SK-N-SH treated with all-trans-retinoic acid at 6 μM for 48 hours (cell line): ENCODE measurements around the gene CTNNA3.

Experiments used
- ATAC-seq: fragments of 200-7000 bp; cut with Tn5 transposase; 3 replicates; pipeline ENCODE4 v1.9.1; 2020; ENCODE audit warnings: mild to moderate bottlenecking, moderate library complexity
- ARNTL ChIP-seq: fragments of 450-650 bp; formaldehyde crosslinking; IDR thresholded peaks from 2 replicates; pipeline ENCODE4 v1.5.0; 2020; ENCODE audit warnings: low read depth, mild to moderate bottlenecking, moderate library complexity, borderline replicate concordance
- BACH2 ChIP-seq: fragments of 250-450 bp; sonication (Bioruptor Pico); IDR thresholded peaks from 2 replicates; pipeline ENCODE4 v1.9.0; 2021; ENCODE audit warnings: mild to moderate bottlenecking, borderline replicate concordance
- CREB5 ChIP-seq: fragments of 250-450 bp; sonication (Bioruptor Pico); IDR thresholded peaks from 2 replicates; pipeline ENCODE4 v1.5.1; 2020; ENCODE audit warnings: low read depth, mild to moderate bottlenecking, moderate library complexity
- CSDC2 ChIP-seq: fragments of 250-450 bp; sonication (Bioruptor Pico); IDR thresholded peaks from 2 replicates; pipeline ENCODE4 v1.5.0; 2020; ENCODE audit warnings: mild to moderate bottlenecking, moderate library complexity
- CSRNP3 ChIP-seq: fragments of 250-450 bp; sonication (Bioruptor Pico); IDR thresholded peaks from 2 replicates; pipeline ENCODE4 v1.5.1; 2021; ENCODE audit warnings: mild to moderate bottlenecking, moderate library complexity
- GLIS3 ChIP-seq: fragments of 250-450 bp; sonication (Bioruptor Pico); IDR thresholded peaks from 2 replicates; pipeline ENCODE4 v1.5.0; 2020; ENCODE audit warnings: mild to moderate bottlenecking, moderate library complexity
- OSR1 ChIP-seq: fragments of 250-450 bp; sonication (Bioruptor Pico); IDR thresholded peaks from 2 replicates; pipeline ENCODE4 v1.8.0; 2022; ENCODE audit warnings: moderate library complexity, mild to moderate bottlenecking, inconsistent platforms
- PATZ1 ChIP-seq: fragments of 250-450 bp; sonication (Bioruptor Pico); IDR thresholded peaks from 2 replicates; pipeline ENCODE4 v1.8.0; 2020; ENCODE audit warnings: mild to moderate bottlenecking, moderate library complexity, borderline replicate concordance
- POU6F1 ChIP-seq: fragments of 250-450 bp; sonication (Bioruptor Pico); IDR thresholded peaks from 2 replicates; pipeline ENCODE4 v1.8.0; 2021; ENCODE audit warnings: low read depth, mild to moderate bottlenecking, moderate library complexity, borderline replicate concordance
- RARB ChIP-seq: fragments of 250-450 bp; sonication (Bioruptor Pico); IDR thresholded peaks from 2 replicates; pipeline ENCODE4 v1.8.0; 2021; ENCODE audit warnings: mild to moderate bottlenecking, moderate library complexity
- SNAI2 ChIP-seq: fragments of 250-450 bp; sonication (Bioruptor Pico); IDR thresholded peaks from 2 replicates; pipeline ENCODE4 v1.5.0; 2020; ENCODE audit warnings: mild to moderate bottlenecking, moderate library complexity
- ZC3H10 ChIP-seq: fragments of 250-450 bp; sonication (Bioruptor Pico); IDR thresholded peaks from 2 replicates; pipeline ENCODE4 v1.5.1; 2021; ENCODE audit warnings: mild to moderate bottlenecking, moderate library complexity
- ZFP3 ChIP-seq: fragments of 250-450 bp; sonication (Bioruptor Pico); IDR thresholded peaks from 2 replicates; pipeline ENCODE4 v1.5.0; 2020; ENCODE audit warnings: mild to moderate bottlenecking, moderate library complexity
- ZFP30 ChIP-seq: fragments of 450-650 bp; formaldehyde crosslinking; IDR thresholded peaks from 2 replicates; pipeline ENCODE4 v1.5.0; 2022; ENCODE audit warnings: mild to moderate bottlenecking, moderate library complexity
- ZNF565 ChIP-seq: fragments of 450-650 bp; formaldehyde crosslinking; conservative IDR thresholded peaks from 2 replicates; pipeline ENCODE4 v1.5.0; 2020; ENCODE audit warnings: low read depth, mild to moderate bottlenecking, moderate library complexity
- ZNF70 ChIP-seq: fragments of 450-650 bp; formaldehyde crosslinking; IDR thresholded peaks from 2 replicates; pipeline ENCODE4 v1.5.0; 2020; ENCODE audit warnings: mild to moderate bottlenecking, moderate library complexity
- TF ChIP-seq, protein P1 (sequence below): fragments of 250-450 bp; sonication (Bioruptor Pico); IDR thresholded peaks from 2 replicates; pipeline ENCODE4 v1.5.0; 2020; ENCODE audit warnings: mild to moderate bottlenecking, moderate library complexity

The CTNNA3 gene

GRCh38 chr10:66466622-66467021, 1229.4 kb downstream of the CTNNA3 start:
- TF ChIP-seq OSR1 (CRISPR knock-in tag): no peak
- no peak for ATAC-seq

- TF ChIP-seq RARB (CRISPR knock-in tag) (no peak), CSRNP3 (CRISPR knock-in tag) (no peak), CREB5 (CRISPR knock-in tag) (no peak), ZNF70 (CRISPR knock-in tag) (no peak), PATZ1 (CRISPR knock-in tag) (no peak), SNAI2 (no peak), GLIS3 (CRISPR knock-in tag) (no peak), CSDC2 (CRISPR knock-in tag) (no peak), ZNF565 (CRISPR knock-in tag) (no peak), POU6F1 (no peak)
- ATAC-seq: no peak
Measured at GRCh38 chr10:66463611-66464010, 1232.4 kb downstream of the CTNNA3 start.

GRCh38 chr10:66457629-66458028, 1238.4 kb downstream of the CTNNA3 start:
- ATAC-seq: no peak
- no peak for TF ChIP-seq BACH2
- TF ChIP-seq POU6F1: no peak
- no peak for TF ChIP-seq ZFP3 (CRISPR knock-in tag)
- no peak for TF ChIP-seq RARB (CRISPR knock-in tag)
- no peak for TF ChIP-seq PATZ1 (CRISPR knock-in tag)
- no peak for TF ChIP-seq GLIS3 (CRISPR knock-in tag)
- TF ChIP-seq ZNF70 (CRISPR knock-in tag): no peak
- no peak for TF ChIP-seq ZC3H10
- TF ChIP-seq ZFP30 (CRISPR knock-in tag): no peak
- no peak for TF ChIP-seq ZNF565 (CRISPR knock-in tag)
- TF ChIP-seq ARNTL (CRISPR knock-in tag): no peak
- no peak for TF ChIP-seq CSDC2 (CRISPR knock-in tag)
- no peak for TF ChIP-seq CSRNP3 (CRISPR knock-in tag)
- TF ChIP-seq OSR1 (CRISPR knock-in tag): no peak
- TF ChIP-seq, protein P1, sequence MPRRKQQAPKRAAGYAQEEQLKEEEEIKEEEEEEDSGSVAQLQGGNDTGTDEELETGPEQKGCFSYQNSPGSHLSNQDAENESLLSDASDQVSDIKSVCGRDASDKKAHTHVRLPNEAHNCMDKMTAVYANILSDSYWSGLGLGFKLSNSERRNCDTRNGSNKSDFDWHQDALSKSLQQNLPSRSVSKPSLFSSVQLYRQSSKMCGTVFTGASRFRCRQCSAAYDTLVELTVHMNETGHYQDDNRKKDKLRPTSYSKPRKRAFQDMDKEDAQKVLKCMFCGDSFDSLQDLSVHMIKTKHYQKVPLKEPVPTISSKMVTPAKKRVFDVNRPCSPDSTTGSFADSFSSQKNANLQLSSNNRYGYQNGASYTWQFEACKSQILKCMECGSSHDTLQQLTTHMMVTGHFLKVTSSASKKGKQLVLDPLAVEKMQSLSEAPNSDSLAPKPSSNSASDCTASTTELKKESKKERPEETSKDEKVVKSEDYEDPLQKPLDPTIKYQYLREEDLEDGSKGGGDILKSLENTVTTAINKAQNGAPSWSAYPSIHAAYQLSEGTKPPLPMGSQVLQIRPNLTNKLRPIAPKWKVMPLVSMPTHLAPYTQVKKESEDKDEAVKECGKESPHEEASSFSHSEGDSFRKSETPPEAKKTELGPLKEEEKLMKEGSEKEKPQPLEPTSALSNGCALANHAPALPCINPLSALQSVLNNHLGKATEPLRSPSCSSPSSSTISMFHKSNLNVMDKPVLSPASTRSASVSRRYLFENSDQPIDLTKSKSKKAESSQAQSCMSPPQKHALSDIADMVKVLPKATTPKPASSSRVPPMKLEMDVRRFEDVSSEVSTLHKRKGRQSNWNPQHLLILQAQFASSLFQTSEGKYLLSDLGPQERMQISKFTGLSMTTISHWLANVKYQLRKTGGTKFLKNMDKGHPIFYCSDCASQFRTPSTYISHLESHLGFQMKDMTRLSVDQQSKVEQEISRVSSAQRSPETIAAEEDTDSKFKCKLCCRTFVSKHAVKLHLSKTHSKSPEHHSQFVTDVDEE (CRISPR knock-in tag): no peak
- TF ChIP-seq, all 23 proteins: peak for 0
